Measurements from ENCODE around the gene SHROOM1. TPM values are rescaled to one million over a fixed set of nuclear protein-coding genes. Genes with fewer than 3 reads are reported as not detected.

SHROOM1 gene
- total and polyA plus RNA-seq, 9 of the 15 experiments (the other 6 are each of a cell fraction or from before 2014, with no cell fraction given): 0.44 to 26.5 (median 11.9) TPM

GRCh38 chr5:132800545-132800944 is 29.9 kb downstream of the SHROOM1 start:
- H2AFZ ChIP-seq (ENCODE audit: low read depth, low read length): peak overlapping the region; percentile 81
- no peaks in the 10 kb centered on the region for H4K20me1 ChIP-seq (replicated peaks; ENCODE audit: control insufficient read depth, insufficient read depth, low read length)
- H3K9me1 ChIP-seq (ENCODE audit: control insufficient read depth, insufficient read depth, low read length): no peaks in the 10 kb centered on the region
- TF ChIP-seq SLC30A9 (CRISPR knock-in tag; IDR thresholded peaks at IDR 0.05) (no peak), SNRNP70 (optimal IDR thresholded peaks at IDR 0.05; ENCODE audit: low read depth, low read length) (no peak), SRSF3 (IDR thresholded peaks at IDR 0.05; ENCODE audit: insufficient read depth, low read length) (no peak), SIRT6 (IDR thresholded peaks at IDR 0.05; ENCODE audit: low read depth, low read length) (no peak)
- in situ Hi-C loops (cut with MboI) (no loop called here), intact Hi-C loops (cut with micrococcal nuclease) (loop anchor here (5.0 kb wide), 1 partner anchor 43 kb away; no protein-coding TSS in a partner anchor)
- no peaks in the 10 kb centered on the region; a peak in 2 of 5 replicates for H3K4me1 ChIP-seq (replicated peaks in 1 of 2; ENCODE audit: control insufficient read depth in 2 of 2, insufficient read depth in 2 of 2, low read length in 2 of 2)
- DNase-seq (ENCODE audit: extremely low read depth in 1 of 4, low spot score in 3 of 4) (no peak), ATAC-seq (no peak), FAIRE-seq (no peak)
- no TSS peak for BruUV-seq (replicated peaks)
- no peaks in the 10 kb centered on the region for H3K36me3 ChIP-seq (ENCODE audit: control insufficient read depth, insufficient read depth, low read length)
- ChIA-PET POLR2A (interaction anchor here (0.9 to 1.9 kb wide), 7 partner anchors 9 to 20 kb away, joined by 3 to 7 read pairs (median 4); no protein-coding TSS in a partner anchor), CTCF (ENCODE audit: low intra/inter-chr PET ratio) (no interaction called here)
- no peaks in the 10 kb centered on the region for H3K27me3 ChIP-seq (ENCODE audit: control insufficient read depth in 2 of 2, insufficient read depth in 2 of 2, low read length in 2 of 2)
- H3K9ac ChIP-seq (ENCODE audit: insufficient read depth in 1 of 2, low read depth in 2 of 2, low read length in 2 of 2): no peak overlapping the region
- H3K79me2 ChIP-seq (ENCODE audit: control insufficient read depth, insufficient read depth, low read length): no peaks in the 10 kb centered on the region
- WGBS (ENCODE audit: insufficient coverage, low coverage, missing lambda C conversion rate): 49% methylated on average over 2 of the region's 2 CpGs
- H3K4me2 ChIP-seq (ENCODE audit: insufficient read depth, low read length): no peak overlapping the region
- no peak overlapping the region for H3K4me3 ChIP-seq
- H3K9me3 ChIP-seq (replicated peaks; ENCODE audit: control insufficient read depth, insufficient read depth, low read depth, low read length): no peaks in the 10 kb centered on the region; the same call in 1 of the 2 replicates
- H3K27ac ChIP-seq (ENCODE audit: extremely low read depth, low read depth, low read length): no peak overlapping the region

GRCh38 chr5:132799392-132799791 is 31.1 kb downstream of the SHROOM1 start:
- H3K4me3 ChIP-seq: no peak overlapping the region
- H3K9me3 ChIP-seq (replicated peaks; ENCODE audit: control insufficient read depth, insufficient read depth, low read depth, low read length): no peaks in the 10 kb centered on the region; the same call in 1 of the 2 replicates
- intact Hi-C loops (cut with micrococcal nuclease): no loop called here
- H3K9ac ChIP-seq (ENCODE audit: insufficient read depth in 1 of 2, low read depth in 2 of 2, low read length in 2 of 2): peak overlapping the region in 1 of 2 experiments; percentile 48; a peak in 1 of 4 replicates
- in situ Hi-C loops (cut with MboI): no loop called here
- DNase-seq (ENCODE audit: extremely low read depth in 1 of 4, low spot score in 3 of 4) (no peak), ATAC-seq (no peak), FAIRE-seq (no peak)
- TF ChIP-seq ATF3 (IDR thresholded peaks at IDR 0.05) (no peak), ATF3 (CRISPR knock-in tag; conservative IDR thresholded peaks at IDR 0.05) (no peak), GTF2A2 (tag; IDR thresholded peaks at IDR 0.05) (no peak), ZNF24 (IDR thresholded peaks at IDR 0.05) (no peak), SMAD1 (IDR thresholded peaks at IDR 0.05; ENCODE audit: low read depth, low read length, partially characterized antibody) (no peak), U2AF2 (optimal IDR thresholded peaks at IDR 0.05; ENCODE audit: low read depth, low read length) (no peak), RHOXF2B (CRISPR knock-in tag; conservative IDR thresholded peaks at IDR 0.05) (no peak), GMEB1 (CRISPR knock-in tag; IDR thresholded peaks at IDR 0.05) (no peak), MAFG (tag; conservative IDR thresholded peaks at IDR 0.05) (no peak)
- no peaks in the 10 kb centered on the region for H3K27me3 ChIP-seq (ENCODE audit: control insufficient read depth in 2 of 2, insufficient read depth in 2 of 2, low read length in 2 of 2)
- H3K79me2 ChIP-seq (ENCODE audit: control insufficient read depth, insufficient read depth, low read length): no peaks in the 10 kb centered on the region
- CTCF ChIA-PET (ENCODE audit: low intra/inter-chr PET ratio): no interaction called here
- no peaks in the 10 kb centered on the region for H3K36me3 ChIP-seq (ENCODE audit: control insufficient read depth, insufficient read depth, low read length)
- no peak overlapping the region for H3K27ac ChIP-seq (ENCODE audit: extremely low read depth, low read depth, low read length)
- H4K20me1 ChIP-seq (replicated peaks; ENCODE audit: control insufficient read depth, insufficient read depth, low read length): no peaks in the 10 kb centered on the region
- H2AFZ ChIP-seq (ENCODE audit: low read depth, low read length): peak overlapping the region; percentile 63; the same call in 1 of the 2 replicates
- H3K9me1 ChIP-seq (ENCODE audit: control insufficient read depth, insufficient read depth, low read length): no peaks in the 10 kb centered on the region
- WGBS (ENCODE audit: insufficient coverage, low coverage, missing lambda C conversion rate): 36% methylated on average over 2 of the region's 2 CpGs
- no peak overlapping the region for H3K4me2 ChIP-seq (ENCODE audit: insufficient read depth, low read length)
- BruUV-seq (replicated peaks): no TSS peak
- no peaks in the 10 kb centered on the region; a peak in 2 of 5 replicates for H3K4me1 ChIP-seq (replicated peaks in 1 of 2; ENCODE audit: control insufficient read depth in 2 of 2, insufficient read depth in 2 of 2, low read length in 2 of 2)
- POLR2A ChIA-PET: interaction anchor here (1.2 kb wide), 1 partner anchor 10 kb away, joined by 4 read pairs; no protein-coding TSS in a partner anchor

Measured in K562 (cell line).